ENCODE measurements around the gene DSN1. TPM values are rescaled to one million over a fixed set of nuclear protein-coding genes. Genes with fewer than 3 reads are reported as not detected.
A peak's percentile ranks its signal among the peaks of the same experiment; 100 is the strongest.

The DSN1 gene, protein sequence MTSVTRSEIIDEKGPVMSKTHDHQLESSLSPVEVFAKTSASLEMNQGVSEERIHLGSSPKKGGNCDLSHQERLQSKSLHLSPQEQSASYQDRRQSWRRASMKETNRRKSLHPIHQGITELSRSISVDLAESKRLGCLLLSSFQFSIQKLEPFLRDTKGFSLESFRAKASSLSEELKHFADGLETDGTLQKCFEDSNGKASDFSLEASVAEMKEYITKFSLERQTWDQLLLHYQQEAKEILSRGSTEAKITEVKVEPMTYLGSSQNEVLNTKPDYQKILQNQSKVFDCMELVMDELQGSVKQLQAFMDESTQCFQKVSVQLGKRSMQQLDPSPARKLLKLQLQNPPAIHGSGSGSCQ
- 1 to 10 TPM; 1.9 to 3.8 (median 3.0) TPM for total RNA-seq
- 1 to 10 TPM; 4.1 to 6.3 TPM for polyA plus RNA-seq

DNA sequence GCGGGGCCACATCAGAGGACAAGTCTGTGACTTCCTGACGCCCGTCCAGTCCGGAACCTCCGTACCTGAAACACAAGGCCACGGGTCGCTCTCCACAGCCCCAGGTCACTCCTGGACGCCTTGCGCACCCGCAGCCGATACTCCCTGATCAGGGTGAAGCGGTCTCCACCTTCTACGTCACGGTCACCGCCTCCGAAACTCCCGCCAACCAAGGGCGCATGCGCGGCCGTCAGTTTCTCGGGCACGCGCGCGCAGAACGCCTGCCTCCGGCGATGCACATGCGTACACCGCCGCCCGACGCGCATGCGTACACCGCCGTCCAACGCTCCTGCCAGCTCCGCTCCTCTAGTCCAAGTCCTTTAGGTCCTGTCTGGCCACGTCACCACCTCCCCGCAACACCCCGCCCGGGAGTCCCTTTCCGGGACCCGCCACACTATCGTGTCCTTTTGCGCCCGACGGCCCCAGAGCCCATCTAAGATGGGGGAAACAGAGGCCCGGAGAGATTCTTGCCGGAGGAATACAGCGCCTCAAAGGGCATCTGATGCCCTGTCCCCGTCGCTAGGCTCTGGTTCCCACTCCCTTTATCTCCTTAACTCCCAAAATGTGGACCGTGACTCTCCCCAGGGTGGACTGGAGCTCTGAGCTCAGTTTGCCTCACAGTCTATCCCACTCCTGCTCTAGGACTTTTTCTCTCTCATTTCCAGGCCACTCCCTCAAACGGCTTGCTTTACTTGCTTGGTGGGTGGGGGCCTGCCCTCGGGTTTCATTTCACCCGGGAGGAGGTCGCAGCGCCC is at the start of gene DSN1:
Gene DSN1, minus strand, starts transcription at position 167 of the 794 bp plus-strand sequence. CDS start 2,305 bp downstream, outside the sequence.
- H3K36me3 ChIP-seq = no peaks in the 10 kb centered on the region
- no peaks in the 10 kb centered on the region for H3K9me3 ChIP-seq
- peak; percentile 95 to 99 (median 96) for ATAC-seq
- FAIRE-seq = no peak
- TF ChIP-seq, protein P1, sequence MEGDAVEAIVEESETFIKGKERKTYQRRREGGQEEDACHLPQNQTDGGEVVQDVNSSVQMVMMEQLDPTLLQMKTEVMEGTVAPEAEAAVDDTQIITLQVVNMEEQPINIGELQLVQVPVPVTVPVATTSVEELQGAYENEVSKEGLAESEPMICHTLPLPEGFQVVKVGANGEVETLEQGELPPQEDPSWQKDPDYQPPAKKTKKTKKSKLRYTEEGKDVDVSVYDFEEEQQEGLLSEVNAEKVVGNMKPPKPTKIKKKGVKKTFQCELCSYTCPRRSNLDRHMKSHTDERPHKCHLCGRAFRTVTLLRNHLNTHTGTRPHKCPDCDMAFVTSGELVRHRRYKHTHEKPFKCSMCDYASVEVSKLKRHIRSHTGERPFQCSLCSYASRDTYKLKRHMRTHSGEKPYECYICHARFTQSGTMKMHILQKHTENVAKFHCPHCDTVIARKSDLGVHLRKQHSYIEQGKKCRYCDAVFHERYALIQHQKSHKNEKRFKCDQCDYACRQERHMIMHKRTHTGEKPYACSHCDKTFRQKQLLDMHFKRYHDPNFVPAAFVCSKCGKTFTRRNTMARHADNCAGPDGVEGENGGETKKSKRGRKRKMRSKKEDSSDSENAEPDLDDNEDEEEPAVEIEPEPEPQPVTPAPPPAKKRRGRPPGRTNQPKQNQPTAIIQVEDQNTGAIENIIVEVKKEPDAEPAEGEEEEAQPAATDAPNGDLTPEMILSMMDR (IDR thresholded peaks at IDR 0.05) = peak in 1 of 4 donors; percentile 45
- WGBS, 2 donors = 0 to 1% methylated on average over 56 to 61 of the region's 61 CpGs
- intact Hi-C loops (cut with DNase I) = no loop called here
- no peaks in the 10 kb centered on the region for H3K4me1 ChIP-seq
- DNase-seq = peak; percentile 98 to 100 (median 99)
- H3K27ac ChIP-seq = peak within 1 kb of the TSS; percentile 61 to 96 (median 92)
- no peaks in the 10 kb centered on the region for H3K27me3 ChIP-seq
- H3K4me3 ChIP-seq = peak within 1 kb of the TSS; percentile 38 to 69 (median 60)

- no peak overlapping the region for H3K27ac ChIP-seq
- no peaks in the 10 kb centered on the region for H3K27me3 ChIP-seq
- FAIRE-seq = no peak
- WGBS, 2 donors = 7 to 14% methylated on average over 5 of the region's 5 CpGs
- ATAC-seq = peak in 2 of 4 donors; percentile 26 to 59
- intact Hi-C loops (cut with DNase I) = no loop called here
- no peaks in the 10 kb centered on the region for H3K4me1 ChIP-seq
- TF ChIP-seq, protein P1 (IDR thresholded peaks at IDR 0.05) = no peak
- no peak overlapping the region for H3K4me3 ChIP-seq
- no peaks in the 10 kb centered on the region for H3K9me3 ChIP-seq
- peaks cover 0 to 4% (median 0%) of the 10 kb centered on the region in 3 donors for H3K36me3 ChIP-seq
- DNase-seq = no peak
These were observed 49.6 kb upstream of the DSN1 start for GRCh38 chr20:36823121-36823520.

- H3K27me3 ChIP-seq = no peaks in the 10 kb centered on the region
- H3K4me1 ChIP-seq = no peaks in the 10 kb centered on the region
- TF ChIP-seq, protein P1 (IDR thresholded peaks at IDR 0.05) = no peak
- H3K27ac ChIP-seq = no peak overlapping the region
- intact Hi-C loops (cut with DNase I) = no loop called here
- no peaks in the 10 kb centered on the region for H3K9me3 ChIP-seq
- no peak for DNase-seq
- no peak for FAIRE-seq
- H3K36me3 ChIP-seq = no peaks in the 10 kb centered on the region
- WGBS, 2 donors = 83 to 90% methylated on average over 7 of the region's 7 CpGs
- H3K4me3 ChIP-seq = no peak overlapping the region
- ATAC-seq = peak in 1 of 4 donors; percentile 53
These were observed 48.4 kb upstream of the DSN1 start for GRCh38 chr20:36821964-36822437.

DNA sequence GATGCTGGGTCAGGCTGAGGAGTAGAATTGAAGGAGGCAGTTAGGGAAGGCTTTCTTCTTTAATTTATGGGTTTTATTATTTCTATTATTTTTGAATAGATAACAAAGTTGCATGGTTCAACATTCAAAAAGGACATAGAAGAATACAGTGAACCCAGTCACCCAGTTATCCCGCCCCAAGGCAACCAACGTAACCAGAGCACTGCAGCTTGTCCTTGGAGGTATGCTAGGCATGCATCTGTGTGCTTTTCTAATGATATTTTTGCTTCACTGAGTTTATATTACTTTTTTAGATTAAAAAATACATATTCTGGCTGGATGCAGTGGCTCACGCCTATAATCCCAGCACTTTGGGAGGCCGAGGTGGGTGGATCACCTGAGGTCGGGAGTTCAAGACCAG is 47.4 kb upstream of the DSN1 start:
- TF ChIP-seq, protein P1 (IDR thresholded peaks at IDR 0.05) = no peak
- intact Hi-C loops (cut with DNase I) = no loop called here
- FAIRE-seq (no peak), ATAC-seq (no peak), DNase-seq (no peak)
- H3K27me3 ChIP-seq = no peaks in the 10 kb centered on the region
- 92 to 94% methylated on average over 5 of the region's 5 CpGs for WGBS, 2 donors
- H3K27ac ChIP-seq = no peak overlapping the region
- H3K4me3 ChIP-seq = no peak overlapping the region
- H3K4me1 ChIP-seq = no peaks in the 10 kb centered on the region
- no peaks in the 10 kb centered on the region for H3K9me3 ChIP-seq
- H3K36me3 ChIP-seq = peaks cover 0 to 4% (median 0%) of the 10 kb centered on the region in 3 donors
